Colon (tissue), 2 donors: ENCODE data around the gene SPAG17.

Experiments
- FAIRE-seq: peaks from 2 replicates; lab custom pipeline; 2012; peaks lifted over from hg19 to GRCh38; lab: Jason Lieb, UNC
- donor health status: control.
- donor health status: control.

SPAG17 gene

GRCh38 chr1:118160806-118161205, 24.2 kb downstream of the SPAG17 start:
- FAIRE-seq: no peak

GRCh38 chr1:118159569-118159968, 25.5 kb downstream of the SPAG17 start:
- FAIRE-seq: no peak

- no peak for FAIRE-seq
Observed at GRCh38 chr1:118158924-118159323, 26.1 kb downstream of the SPAG17 start.

GRCh38 chr1:118157506-118157905, 27.5 kb downstream of the SPAG17 start:
- no peak for FAIRE-seq

GRCh38 chr1:118155106-118155505, 29.9 kb downstream of the SPAG17 start:
- FAIRE-seq: no peak

- no peak for FAIRE-seq
Observed at GRCh38 chr1:118154220-118154619, 30.8 kb downstream of the SPAG17 start.

- FAIRE-seq: no peak
Observed at GRCh38 chr1:118151312-118151937, 33.6 kb downstream of the SPAG17 start.

- FAIRE-seq: no peak
Observed at GRCh38 chr1:118149799-118150198, 35.2 kb downstream of the SPAG17 start.

- no peak for FAIRE-seq
Observed at GRCh38 chr1:118148034-118148433, 37.0 kb downstream of the SPAG17 start.

- no peak for FAIRE-seq
Observed at GRCh38 chr1:118147522-118147921, 37.5 kb downstream of the SPAG17 start.

GRCh38 chr1:118145721-118146120, 39.3 kb downstream of the SPAG17 start:
- no peak for FAIRE-seq

- no peak for FAIRE-seq
Observed at GRCh38 chr1:118144684-118145083, 40.3 kb downstream of the SPAG17 start.

- no peak for FAIRE-seq
Observed at GRCh38 chr1:118143831-118144230, 41.2 kb downstream of the SPAG17 start.

GRCh38 chr1:118143121-118143520, 41.9 kb downstream of the SPAG17 start:
- no peak for FAIRE-seq

- no peak for FAIRE-seq
Observed at GRCh38 chr1:118142546-118142945, 42.5 kb downstream of the SPAG17 start.

GRCh38 chr1:118137900-118138299, 47.1 kb downstream of the SPAG17 start:
- no peak for FAIRE-seq

GRCh38 chr1:118136187-118136941, 48.7 kb downstream of the SPAG17 start:
- FAIRE-seq: no peak

- FAIRE-seq: no peak
Observed at GRCh38 chr1:118132000-118132399, 53.0 kb downstream of the SPAG17 start.

GRCh38 chr1:118128761-118129160, 56.3 kb downstream of the SPAG17 start:
- FAIRE-seq: no peak

- FAIRE-seq: no peak
Observed at GRCh38 chr1:118124064-118124463, 61.0 kb downstream of the SPAG17 start.

- FAIRE-seq: no peak
Observed at GRCh38 chr1:118123116-118123839, 61.8 kb downstream of the SPAG17 start.

- FAIRE-seq: no peak
Observed at GRCh38 chr1:118122234-118123004, 62.6 kb downstream of the SPAG17 start.
